ENCODE measurements around the gene CTXND1. TPM values are rescaled to one million over a fixed set of nuclear protein-coding genes. Genes with fewer than 3 reads are reported as not detected.
A peak's percentile ranks its signal among the peaks of the same experiment; 100 is the strongest.

Gene CTXND1
- polyA plus RNA-seq, 1 donor = 0.70 TPM

DNA sequence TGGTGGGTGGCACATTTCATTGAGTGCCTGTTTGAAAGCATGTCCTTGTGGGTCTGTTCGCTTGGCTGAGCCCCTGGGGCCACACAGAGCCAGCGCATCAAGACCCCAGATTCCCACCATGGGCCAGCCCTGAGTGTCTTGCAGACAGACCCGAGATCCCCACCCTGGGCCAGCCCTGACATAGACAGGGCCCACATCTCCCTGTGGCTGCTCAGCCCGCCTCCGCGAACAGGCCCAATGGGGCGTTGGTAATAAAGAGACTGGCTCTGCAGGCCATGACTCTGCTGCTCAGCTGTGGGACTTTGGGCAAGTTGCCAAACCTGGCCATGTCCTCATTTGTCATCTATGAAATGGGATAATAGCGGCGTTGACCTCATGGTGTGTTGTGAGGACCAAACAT is 76.6 kb downstream of the CTXND1 start:
- H3K36me3 ChIP-seq (ENCODE audit: control insufficient read depth, insufficient read depth, low read length) = peaks cover 73% of the 10 kb centered on the region

DNA sequence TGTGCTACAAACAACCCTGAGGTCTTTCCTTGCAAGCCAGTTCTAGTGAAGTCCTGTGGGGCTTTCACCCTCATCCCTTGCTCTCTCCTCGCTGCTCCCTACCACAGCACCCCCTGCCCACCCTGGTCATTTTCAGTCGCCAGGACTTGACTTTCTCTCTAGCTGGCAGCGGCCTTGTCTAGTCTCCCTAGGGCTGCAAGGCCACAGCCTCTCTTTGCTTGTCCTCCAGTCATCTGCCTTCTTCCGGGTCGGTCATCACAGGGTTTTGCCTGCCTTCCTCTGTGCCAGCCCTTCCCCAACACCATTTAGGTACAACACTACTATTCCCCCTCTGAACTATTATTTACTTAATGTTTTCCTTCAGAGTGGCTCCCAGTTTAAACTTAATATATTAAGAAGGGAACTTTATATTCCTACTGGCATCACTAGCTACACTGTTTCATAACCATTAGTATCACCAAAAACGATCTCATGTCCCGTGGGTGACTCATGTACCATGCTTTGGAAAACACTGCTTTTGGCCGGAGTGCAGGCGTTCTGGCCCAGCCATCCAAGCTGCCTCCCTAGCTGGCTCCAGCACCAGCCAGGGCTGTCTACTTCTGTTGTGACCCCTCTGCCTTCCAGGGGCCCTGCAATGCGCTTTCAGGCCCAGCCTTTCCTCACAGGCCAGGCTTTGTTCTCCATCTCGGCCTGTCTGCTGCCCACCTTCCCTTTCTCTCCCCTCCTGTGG is 77.8 kb downstream of the CTXND1 start:
- H3K27ac ChIP-seq (ENCODE audit: low read length) = no peak overlapping the region
- H3K36me3 ChIP-seq (ENCODE audit: control insufficient read depth, insufficient read depth, low read length) = peaks cover 70% of the 10 kb centered on the region
- H3K4me3 ChIP-seq (ENCODE audit: low read length) = no peak overlapping the region
- no peak for DNase-seq
- WGBS (ENCODE audit: insufficient coverage, low lambda C conversion rate) = 100% methylated on average over 1 of the region's 11 CpGs
- H3K9me3 ChIP-seq (ENCODE audit: control insufficient read depth, low read depth, low read length) = no peaks in the 10 kb centered on the region
- H3K4me1 ChIP-seq (ENCODE audit: control insufficient read depth, insufficient read depth, low read length) = no peaks in the 10 kb centered on the region
- H3K27me3 ChIP-seq (ENCODE audit: control insufficient read depth, insufficient read depth, low read length) = no peaks in the 10 kb centered on the region

More for the DNA sequence above, 76.6 kb downstream of the CTXND1 start:
- DNase-seq = no peak
- H3K9me3 ChIP-seq (ENCODE audit: control insufficient read depth, low read depth, low read length) = no peaks in the 10 kb centered on the region
- no CpG with 5 or more reads among the region's 9 CpGs for WGBS (ENCODE audit: insufficient coverage, low lambda C conversion rate)
- H3K27ac ChIP-seq (ENCODE audit: low read length) = no peak overlapping the region
- H3K4me1 ChIP-seq (ENCODE audit: control insufficient read depth, insufficient read depth, low read length) = no peaks in the 10 kb centered on the region
- H3K27me3 ChIP-seq (ENCODE audit: control insufficient read depth, insufficient read depth, low read length) = no peaks in the 10 kb centered on the region
- no peak overlapping the region for H3K4me3 ChIP-seq (ENCODE audit: low read length)

DNA sequence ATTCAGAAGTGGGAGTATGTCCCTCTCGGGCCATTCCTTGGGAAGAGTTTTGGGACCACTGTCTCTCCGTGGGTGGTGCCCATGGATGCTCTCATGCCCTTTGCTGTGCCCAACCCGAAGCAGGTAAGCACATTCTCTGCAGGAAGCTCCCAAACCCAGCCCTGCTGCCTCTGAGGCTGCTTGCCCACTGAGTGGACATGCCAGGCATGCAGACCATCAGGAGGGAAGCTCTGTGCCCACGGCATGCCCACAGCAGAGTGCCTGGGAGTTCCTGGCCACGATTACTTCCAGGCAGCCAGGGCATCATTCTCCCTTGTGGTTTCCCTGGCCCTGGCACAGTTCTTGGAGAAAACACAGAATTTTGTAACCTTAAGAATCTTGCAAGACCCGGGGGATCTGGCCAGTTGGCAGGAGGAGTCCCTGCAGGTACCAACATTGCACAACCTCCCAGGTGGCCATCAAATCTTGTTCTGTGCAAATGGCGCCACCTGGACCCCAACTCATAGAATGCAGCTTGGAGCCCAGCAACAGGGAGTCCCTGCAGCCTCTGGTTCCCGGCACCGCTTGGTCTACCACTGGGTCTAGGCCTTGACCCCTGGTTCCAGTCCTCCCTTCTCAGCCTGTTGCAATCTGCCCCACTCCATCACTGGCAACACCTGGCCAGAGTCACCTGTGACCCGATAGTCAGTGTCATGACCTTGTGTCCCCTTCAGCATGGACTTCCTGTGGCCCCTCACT is 78.8 kb downstream of the CTXND1 start:
- Histone ChIP-seq H3K4me1 (ENCODE audit: control insufficient read depth, insufficient read depth, low read length) (no peaks in the 10 kb centered on the region), H3K36me3 (ENCODE audit: control insufficient read depth, insufficient read depth, low read length) (peaks cover 71% of the 10 kb centered on the region), H3K27ac (ENCODE audit: low read length) (no peak overlapping the region), H3K9me3 (ENCODE audit: control insufficient read depth, low read depth, low read length) (no peaks in the 10 kb centered on the region), H3K4me3 (ENCODE audit: low read length) (no peak overlapping the region), H3K27me3 (ENCODE audit: control insufficient read depth, insufficient read depth, low read length) (no peaks in the 10 kb centered on the region)
- WGBS (ENCODE audit: insufficient coverage, low lambda C conversion rate) = no CpG with 5 or more reads among the region's 10 CpGs
- DNase-seq = peak; percentile 54 to 60

DNA sequence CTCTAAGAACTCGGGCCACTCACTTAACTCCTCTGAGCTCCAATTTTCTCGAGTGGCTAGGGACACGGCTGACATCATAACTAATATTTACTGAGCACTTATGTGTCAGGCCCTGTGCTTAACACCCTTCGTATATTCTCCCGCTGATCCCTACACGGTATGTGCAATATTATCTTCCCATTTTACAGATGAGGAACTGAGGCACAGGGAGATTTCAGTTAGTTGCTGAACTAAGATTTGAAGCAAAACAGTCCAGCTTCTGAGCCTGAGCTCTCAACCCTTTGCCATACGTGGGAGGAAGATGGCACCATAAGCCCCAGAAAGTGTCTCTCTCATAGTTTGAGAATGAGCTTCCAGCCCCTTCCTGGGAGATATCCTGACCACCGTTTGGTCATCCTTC is 79.6 kb downstream of the CTXND1 start:
- H3K4me1 ChIP-seq (ENCODE audit: control insufficient read depth, insufficient read depth, low read length) = no peaks in the 10 kb centered on the region
- no peak overlapping the region for H3K27ac ChIP-seq (ENCODE audit: low read length)
- WGBS (ENCODE audit: insufficient coverage, low lambda C conversion rate) = 80% methylated on average over 1 of the region's 8 CpGs
- H3K4me3 ChIP-seq (ENCODE audit: low read length) = no peak overlapping the region
- H3K36me3 ChIP-seq (ENCODE audit: control insufficient read depth, insufficient read depth, low read length) = peaks cover 68% of the 10 kb centered on the region
- no peaks in the 10 kb centered on the region for H3K9me3 ChIP-seq (ENCODE audit: control insufficient read depth, low read depth, low read length)
- no peak for DNase-seq
- no peaks in the 10 kb centered on the region for H3K27me3 ChIP-seq (ENCODE audit: control insufficient read depth, insufficient read depth, low read length)

DNA sequence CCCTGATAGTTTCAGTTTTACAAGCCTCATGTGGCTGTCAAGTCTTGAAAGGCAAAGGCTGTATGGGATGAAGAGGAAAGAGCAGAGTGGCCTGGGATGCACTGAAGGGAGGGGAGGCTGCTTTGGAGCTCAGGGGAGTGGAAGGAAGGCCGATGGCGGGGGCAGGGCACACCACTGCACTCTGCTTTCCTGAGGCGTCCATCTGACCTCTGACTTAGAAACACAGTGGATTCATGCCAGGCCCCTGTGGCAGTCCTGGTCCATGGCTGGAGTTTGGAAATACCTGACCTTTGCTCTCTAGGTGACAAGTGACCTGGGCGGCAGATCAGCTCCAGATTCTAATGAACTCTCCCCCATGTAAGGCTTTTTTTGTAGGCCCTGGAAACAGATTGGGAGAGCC is 80.2 kb downstream of the CTXND1 start:
- Histone ChIP-seq H3K27ac (ENCODE audit: low read length) (no peak overlapping the region), H3K4me1 (ENCODE audit: control insufficient read depth, insufficient read depth, low read length) (no peaks in the 10 kb centered on the region), H3K36me3 (ENCODE audit: control insufficient read depth, insufficient read depth, low read length) (peaks cover 63% of the 10 kb centered on the region), H3K27me3 (ENCODE audit: control insufficient read depth, insufficient read depth, low read length) (no peaks in the 10 kb centered on the region), H3K4me3 (ENCODE audit: low read length) (no peak overlapping the region), H3K9me3 (ENCODE audit: control insufficient read depth, low read depth, low read length) (no peaks in the 10 kb centered on the region)
- DNase-seq = no peak
- no CpG with 5 or more reads among the region's 4 CpGs for WGBS (ENCODE audit: insufficient coverage, low lambda C conversion rate)

DNA sequence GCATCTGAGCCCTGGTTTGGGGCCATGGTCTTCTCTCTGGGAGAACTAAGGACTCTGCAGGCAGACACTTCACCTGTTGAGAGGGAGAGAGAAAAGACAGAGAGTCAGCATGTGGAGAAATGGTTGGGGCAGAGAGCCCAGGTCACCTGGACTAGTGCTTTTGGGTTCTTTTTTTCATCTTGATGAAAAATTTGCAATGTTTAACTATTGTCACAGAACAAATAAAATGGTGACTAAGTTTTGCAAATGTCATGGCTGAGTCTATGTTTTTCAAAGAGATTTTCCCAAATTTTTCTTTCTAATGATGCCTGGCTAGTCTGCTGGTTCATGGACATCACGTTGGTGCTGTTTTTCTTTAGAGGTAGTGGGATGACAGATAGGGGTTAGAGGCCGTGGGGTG is 81.4 kb downstream of the CTXND1 start:
- Histone ChIP-seq H3K36me3 (ENCODE audit: control insufficient read depth, insufficient read depth, low read length) (peaks cover 55% of the 10 kb centered on the region), H3K27me3 (ENCODE audit: control insufficient read depth, insufficient read depth, low read length) (no peaks in the 10 kb centered on the region), H3K27ac (ENCODE audit: low read length) (no peak overlapping the region), H3K9me3 (ENCODE audit: control insufficient read depth, low read depth, low read length) (no peaks in the 10 kb centered on the region), H3K4me3 (ENCODE audit: low read length) (no peak overlapping the region), H3K4me1 (ENCODE audit: control insufficient read depth, insufficient read depth, low read length) (no peaks in the 10 kb centered on the region)
- WGBS (ENCODE audit: insufficient coverage, low lambda C conversion rate) = no CpG with 5 or more reads among the region's 2 CpGs
- no peak for DNase-seq

DNA sequence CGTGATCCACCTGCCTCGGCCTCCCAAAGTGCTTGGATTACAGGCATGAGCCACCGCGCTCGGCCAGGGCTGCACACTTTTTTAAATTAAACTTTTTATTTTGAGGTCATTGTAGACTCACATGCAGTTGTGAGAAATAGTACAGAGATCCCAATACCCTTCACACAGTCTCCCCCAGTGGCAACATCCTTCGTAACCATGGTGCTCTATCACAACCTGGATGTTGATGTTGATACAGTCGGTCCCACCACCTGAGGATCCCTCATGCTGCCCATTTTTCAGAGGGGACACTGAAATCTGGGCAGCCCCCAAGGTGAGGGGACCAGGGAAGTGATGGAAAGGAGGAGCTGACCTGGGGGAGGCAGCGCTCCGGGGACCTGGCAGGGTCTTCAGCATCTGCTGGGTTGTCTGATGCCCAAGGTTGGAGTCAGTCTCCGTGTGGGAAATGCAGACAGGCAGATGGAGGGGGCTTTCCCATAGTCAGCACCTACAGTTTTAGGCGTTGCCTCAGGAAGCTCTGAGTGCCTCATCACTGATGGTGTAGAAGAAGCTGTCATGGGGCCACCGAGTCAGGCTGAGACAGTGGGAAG is 82.2 kb downstream of the CTXND1 start:
- WGBS (ENCODE audit: insufficient coverage, low lambda C conversion rate) = no CpG with 5 or more reads among the region's 12 CpGs
- H3K27ac ChIP-seq (ENCODE audit: low read length) = no peak overlapping the region

DNA sequence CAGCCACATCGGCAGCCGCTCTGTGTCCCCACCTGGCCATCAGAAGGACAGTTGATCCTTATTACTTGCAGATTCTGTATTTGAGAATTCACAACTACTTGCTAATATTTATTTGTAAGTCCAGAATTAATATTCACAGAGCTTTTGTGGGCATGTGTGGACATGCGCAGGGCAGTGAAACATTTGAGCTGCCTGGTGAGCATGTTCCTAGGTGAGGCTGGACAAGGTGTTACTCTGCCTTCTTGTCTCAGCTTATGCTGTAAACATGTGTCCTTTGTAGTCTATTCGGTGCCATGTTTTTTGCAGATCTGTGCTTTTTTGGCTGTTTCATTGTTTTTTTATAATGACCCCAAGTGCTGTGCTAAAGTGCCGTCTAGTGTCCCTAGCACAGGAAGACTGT is 83.6 kb downstream of the CTXND1 start:
- Histone ChIP-seq H3K4me3 (ENCODE audit: low read length) (no peak overlapping the region), H3K4me1 (ENCODE audit: control insufficient read depth, insufficient read depth, low read length) (peaks cover under 1% of the 10 kb centered on the region), H3K9me3 (ENCODE audit: control insufficient read depth, low read depth, low read length) (no peaks in the 10 kb centered on the region), H3K36me3 (ENCODE audit: control insufficient read depth, insufficient read depth, low read length) (peaks cover 35% of the 10 kb centered on the region), H3K27me3 (ENCODE audit: control insufficient read depth, insufficient read depth, low read length) (no peaks in the 10 kb centered on the region), H3K27ac (ENCODE audit: low read length) (no peak overlapping the region)
- no peak for DNase-seq
- WGBS (ENCODE audit: insufficient coverage, low lambda C conversion rate) = 100% methylated on average over 3 of the region's 5 CpGs

More for the DNA sequence above, 82.2 kb downstream of the CTXND1 start:
- H3K36me3 ChIP-seq (ENCODE audit: control insufficient read depth, insufficient read depth, low read length) = peaks cover 48% of the 10 kb centered on the region
- no peaks in the 10 kb centered on the region for H3K27me3 ChIP-seq (ENCODE audit: control insufficient read depth, insufficient read depth, low read length)
- H3K4me1 ChIP-seq (ENCODE audit: control insufficient read depth, insufficient read depth, low read length) = no peaks in the 10 kb centered on the region
- no peak overlapping the region for H3K4me3 ChIP-seq (ENCODE audit: low read length)
- H3K9me3 ChIP-seq (ENCODE audit: control insufficient read depth, low read depth, low read length) = no peaks in the 10 kb centered on the region
- no peak for DNase-seq

DNA sequence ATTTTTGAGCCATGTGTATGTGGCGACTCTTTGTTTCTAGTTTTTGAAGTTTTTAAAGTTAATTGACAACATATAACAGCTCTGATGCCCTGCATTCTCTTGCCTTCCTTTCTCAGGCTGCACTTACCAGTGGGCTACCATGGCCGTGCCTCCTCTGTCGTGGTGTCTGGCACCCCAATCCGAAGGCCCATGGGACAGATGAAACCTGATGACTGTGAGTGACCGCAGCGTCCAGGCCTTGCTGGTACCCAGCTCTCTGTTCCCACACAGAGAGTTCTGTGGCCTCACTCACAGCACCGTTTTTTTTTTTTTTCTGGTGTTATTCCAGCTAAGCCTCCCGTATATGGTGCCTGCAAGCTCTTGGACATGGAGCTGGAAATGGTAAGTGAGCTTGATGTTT is 84.1 kb downstream of the CTXND1 start:
- peaks cover 35% of the 10 kb centered on the region for H3K36me3 ChIP-seq (ENCODE audit: control insufficient read depth, insufficient read depth, low read length)
- no peaks in the 10 kb centered on the region for H3K27me3 ChIP-seq (ENCODE audit: control insufficient read depth, insufficient read depth, low read length)
- WGBS (ENCODE audit: insufficient coverage, low lambda C conversion rate) = 94% methylated on average over 2 of the region's 8 CpGs
- H3K4me1 ChIP-seq (ENCODE audit: control insufficient read depth, insufficient read depth, low read length) = peaks cover 5% of the 10 kb centered on the region
- no peak overlapping the region for H3K27ac ChIP-seq (ENCODE audit: low read length)
- H3K4me3 ChIP-seq (ENCODE audit: low read length) = no peak overlapping the region
- no peaks in the 10 kb centered on the region for H3K9me3 ChIP-seq (ENCODE audit: control insufficient read depth, low read depth, low read length)
- no peak for DNase-seq

DNA sequence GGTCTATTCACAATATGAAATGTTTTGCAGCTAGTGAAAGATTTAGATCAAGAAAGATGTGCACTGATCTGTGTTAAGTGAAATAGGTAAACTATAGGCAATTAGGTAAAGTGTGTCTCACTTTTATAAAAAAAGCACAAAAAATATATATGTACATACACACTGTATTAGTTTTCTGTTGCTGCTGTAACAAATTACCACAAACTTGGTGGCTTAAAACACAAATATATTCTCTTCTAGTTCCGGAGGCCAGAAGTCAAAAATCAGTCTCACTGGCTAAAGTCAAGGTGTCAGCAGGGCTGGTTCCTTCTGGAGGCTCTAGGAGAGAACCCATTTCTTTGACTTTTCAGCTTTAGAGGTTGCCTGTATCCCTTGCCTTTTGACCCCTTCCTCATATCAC is 88.1 kb downstream of the CTXND1 start:
- H3K4me1 ChIP-seq (ENCODE audit: control insufficient read depth, insufficient read depth, low read length) = peaks cover 39% of the 10 kb centered on the region
- no CpG with 5 or more reads among the region's 1 CpG for WGBS (ENCODE audit: insufficient coverage, low lambda C conversion rate)
- no peak overlapping the region for H3K4me3 ChIP-seq (ENCODE audit: low read length)
- no peak overlapping the region for H3K27ac ChIP-seq (ENCODE audit: low read length)
- DNase-seq = no peak
- H3K27me3 ChIP-seq (ENCODE audit: control insufficient read depth, insufficient read depth, low read length) = no peaks in the 10 kb centered on the region
- H3K9me3 ChIP-seq (ENCODE audit: control insufficient read depth, low read depth, low read length) = no peaks in the 10 kb centered on the region
- H3K36me3 ChIP-seq (ENCODE audit: control insufficient read depth, insufficient read depth, low read length) = peaks cover 29% of the 10 kb centered on the region
